HUDEP-2 (cell line): Measurements from ENCODE around the gene SYNJ1.

ENCODE experiments used
- DNase-seq, 76 experiments: peaks; one replicate each; lab custom pipeline; 2025; ENCODE audit not compliant: unreplicated experiment in 76 of 76; lab: John Stamatoyannopoulos, UW

SYNJ1 gene

DNA sequence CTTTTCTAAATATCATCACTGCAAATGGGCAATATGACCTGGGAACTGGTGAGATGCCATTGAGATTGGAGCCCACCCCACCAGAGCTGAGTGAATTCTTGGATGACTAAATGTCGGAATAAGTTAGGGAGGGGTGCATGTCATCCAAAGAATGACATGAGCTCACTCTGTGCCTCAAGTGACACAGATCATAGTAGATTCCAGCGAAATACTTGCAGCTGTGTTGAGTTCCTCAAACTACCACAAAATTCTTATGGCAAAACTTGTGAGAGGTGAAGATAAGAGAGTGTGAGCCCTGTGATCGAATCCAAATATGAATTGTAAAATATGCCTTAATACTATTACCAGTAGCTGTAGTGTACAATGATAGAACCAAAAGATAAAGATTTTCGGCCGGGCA, 140.2 kb downstream of the SYNJ1 start:
- DNase-seq = peak in 1 of 76 experiments; percentile 36

DNA sequence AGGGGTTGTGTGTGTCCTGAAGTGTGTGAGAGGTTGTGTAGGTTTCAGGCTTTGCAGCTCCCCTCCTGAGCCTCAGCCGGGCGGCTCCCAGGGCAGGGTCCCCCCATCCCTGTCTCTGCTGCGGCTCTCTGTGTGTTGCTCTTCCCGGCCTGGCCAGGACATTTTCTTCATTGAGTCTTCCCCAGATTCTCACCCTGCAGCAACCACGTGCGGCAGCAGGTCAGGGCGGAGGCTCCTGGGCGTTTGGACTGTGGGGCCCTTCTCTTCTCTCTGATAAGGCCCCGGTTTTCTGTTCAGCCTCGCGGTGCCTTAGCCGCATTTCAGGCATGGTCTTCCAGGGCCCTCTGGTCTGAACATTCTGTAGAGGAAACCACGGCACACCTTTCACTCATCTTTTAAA, 140.7 kb downstream of the SYNJ1 start:
- DNase-seq = peak in 46 of 76 experiments; percentile 10 to 69 (median 34)

DNA sequence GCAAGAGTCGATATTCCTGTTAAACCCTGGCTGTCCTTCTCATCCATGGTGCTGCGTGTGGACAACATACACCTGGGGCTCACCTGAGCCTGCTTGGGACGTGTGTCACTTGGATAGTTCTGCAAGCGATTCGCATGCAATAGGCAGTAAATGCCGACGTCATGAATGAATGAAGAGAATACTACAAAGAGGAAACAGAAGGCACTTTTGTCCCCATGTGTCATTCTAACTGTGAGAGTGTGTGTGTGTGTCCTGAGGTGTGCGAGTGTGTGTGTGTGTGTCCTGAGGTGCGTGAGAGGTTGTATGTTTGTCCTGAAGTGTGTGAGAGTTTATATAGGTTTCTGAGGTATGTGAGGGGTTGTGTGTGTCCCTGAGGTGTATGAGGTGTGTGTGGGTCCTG, 141.8 kb downstream of the SYNJ1 start:
- DNase-seq = no peak

DNA sequence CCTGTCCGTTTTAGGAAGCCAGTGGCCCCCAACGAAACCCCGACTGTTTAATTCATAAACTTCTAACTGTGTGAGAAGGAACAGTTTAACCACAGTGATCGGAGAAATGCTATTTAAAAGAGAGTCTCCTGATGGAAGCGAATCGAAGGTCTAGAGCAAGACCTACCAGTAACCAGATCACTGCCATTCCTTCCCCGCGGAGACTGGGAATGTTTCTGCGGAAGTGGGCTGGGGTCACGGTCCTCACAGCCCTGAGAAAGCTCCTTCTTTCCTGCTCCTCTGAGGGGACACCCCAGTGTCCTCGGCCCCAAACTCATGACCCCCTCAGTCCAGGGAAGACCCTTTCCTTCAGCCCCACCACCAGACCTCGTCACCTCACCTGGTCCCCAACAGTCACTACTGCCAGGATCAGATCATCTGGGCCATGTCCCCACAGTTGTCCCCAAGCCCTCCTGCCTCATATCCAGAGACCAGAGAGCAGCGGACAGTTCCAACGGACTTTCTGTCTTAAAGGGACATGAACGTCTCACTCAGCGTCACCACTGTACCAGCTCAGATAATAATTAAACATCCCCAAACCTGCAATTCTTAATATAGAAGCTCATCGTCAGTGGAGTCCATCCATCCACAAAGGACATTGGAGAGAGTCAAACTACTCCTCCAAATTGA, 142.6 kb downstream of the SYNJ1 start, which contains the start of gene TCP10L:
Gene TCP10L, minus strand, starts transcription at position 482 of the 669 bp plus-strand sequence. CDS start 1,219 bp downstream, outside the sequence.
- no peak for DNase-seq

DNA sequence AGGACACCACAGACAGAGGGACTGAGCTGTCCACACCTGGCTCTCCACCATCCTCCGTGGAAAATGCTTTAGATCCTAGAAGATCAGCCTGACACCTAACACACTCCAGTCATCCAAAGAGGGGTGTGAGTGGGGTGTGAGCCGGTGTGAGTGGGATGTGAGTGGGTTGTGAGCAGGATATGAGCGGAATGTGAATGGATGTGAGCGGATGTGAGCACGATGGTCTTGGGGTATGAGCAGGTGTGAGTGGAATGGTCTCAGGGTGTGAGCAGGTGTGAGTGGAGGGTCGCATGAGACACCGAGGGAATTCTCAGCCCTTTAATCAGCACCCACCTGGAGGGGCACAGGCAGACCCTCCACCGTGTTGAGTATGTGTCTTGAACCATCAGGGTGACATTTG, 143.3 kb downstream of the SYNJ1 start:
- no peak for DNase-seq

DNA sequence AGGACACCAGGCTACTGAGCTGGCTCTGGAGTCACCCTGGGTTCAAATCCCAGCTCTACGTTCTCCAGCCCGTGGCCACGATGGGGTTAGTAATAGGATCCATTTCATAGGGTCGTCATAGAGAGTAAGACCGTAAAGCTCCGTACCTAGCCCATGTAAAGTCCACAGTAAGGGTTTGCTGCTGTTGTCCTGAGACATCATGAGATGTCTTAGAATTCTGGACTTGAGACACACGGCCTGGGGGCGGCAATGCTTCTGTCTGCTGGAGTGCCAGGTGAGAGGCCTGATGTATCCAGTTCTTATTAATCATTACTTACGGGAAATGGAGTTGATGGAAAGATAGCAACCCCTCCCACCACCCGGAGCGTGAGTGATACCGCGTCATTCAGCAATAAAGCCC, 146.1 kb downstream of the SYNJ1 start:
- no peak for DNase-seq

DNA sequence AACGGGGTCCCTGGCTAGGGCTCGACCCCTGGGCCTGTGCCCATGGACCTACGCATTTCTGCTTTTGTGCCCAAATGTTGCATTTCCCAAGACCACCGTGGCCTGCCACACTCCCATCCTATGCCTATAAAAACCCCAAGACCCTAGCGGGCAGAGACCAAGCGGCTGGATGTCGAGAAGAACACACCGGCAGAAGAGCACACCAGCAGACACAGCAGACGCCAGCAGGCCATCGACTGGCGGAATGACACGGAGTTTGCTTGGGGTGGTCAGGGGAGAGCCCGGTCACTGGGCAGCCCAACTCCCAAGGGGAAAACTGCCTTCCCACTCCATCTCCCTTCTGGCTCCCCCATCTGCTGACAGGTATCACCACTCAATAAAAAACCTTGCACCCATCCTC, 146.9 kb downstream of the SYNJ1 start:
- DNase-seq = no peak
